PC-9 (cell line): Measurements from ENCODE around the gene SIGLEC15. TPM values are rescaled to one million over a fixed set of nuclear protein-coding genes. Genes with fewer than 3 reads are reported as not detected.

Experiments used
- BruUV-seq: library from RNA; stranded (reverse); fragments of 400-500 nt; replicated peaks from 2 replicates; lab custom pipeline; 2021; lab: Mats Ljungman, UMichigan
- CTCF ChIA-PET: fragments of 300-600 bp; sonication (Branson Sonifier 250); formaldehyde crosslinking; loops from one replicate; lab custom pipeline; 2022; ENCODE audit warnings: antibody characterized with exemption; lab: Charles Lee
- POLR2A ChIA-PET: fragments of 300-600 bp; sonication (Branson Sonifier 250); formaldehyde crosslinking; loops from one replicate; lab custom pipeline; 2022; ENCODE audit warnings: antibody characterized with exemption; ENCODE audit not compliant: unreplicated experiment; lab: Charles Lee
- DNase-seq, 2 experiments: peaks; one replicate each; pipeline versions ENCODE4 v3.0.0 to v3.0.0-alpha.2; 2015 to 2022; ENCODE audit warnings: mixed read lengths in 1 of 2
- H2AFZ ChIP-seq: fragments of 200-600 bp; sonication (generic); 2 replicates; pipeline ENCODE4 v1.8.1; 2017; ENCODE audit warnings: antibody characterized with exemption
- H3F3A ChIP-seq: fragments of 200-600 bp; sonication (generic); 2 replicates; pipeline ENCODE4 v1.8.1; 2017; ENCODE audit warnings: antibody characterized with exemption, mild to moderate bottlenecking, low read depth; ENCODE audit not compliant: insufficient read depth
- H3K27ac ChIP-seq: fragments of 200-600 bp; sonication (generic); 2 replicates; pipeline ENCODE4 v1.6.1; 2016; ENCODE audit warnings: mixed run types
- H3K27me3 ChIP-seq: fragments of 200-600 bp; sonication (generic); 2 replicates; pipeline ENCODE4 v1.6.1; 2016; ENCODE audit warnings: low read depth, mixed run types; ENCODE audit not compliant: insufficient read depth
- H3K36me3 ChIP-seq: fragments of 200-600 bp; sonication (generic); 2 replicates; pipeline ENCODE4 v1.6.1; 2016; ENCODE audit warnings: low read depth, mixed run types
- H3K4me1 ChIP-seq: fragments of 200-600 bp; sonication (generic); replicated peaks from 2 replicates; pipeline ENCODE4 v1.6.1; 2016; ENCODE audit warnings: mixed run types; ENCODE audit not compliant: insufficient read depth
- H3K4me2 ChIP-seq: fragments of 200-600 bp; sonication (generic); 2 replicates; pipeline ENCODE4 v1.6.1; 2017; ENCODE audit warnings: mixed run types
- H3K4me3 ChIP-seq: fragments of 200-600 bp; sonication (generic); 2 replicates; pipeline ENCODE4 v1.6.1; 2016; ENCODE audit warnings: mixed run types
- H3K79me2 ChIP-seq: fragments of 200-600 bp; sonication (generic); 2 replicates; pipeline ENCODE4 v1.6.1; 2017; ENCODE audit warnings: low read depth, mixed run types
- H3K9me2 ChIP-seq: fragments of 200-600 bp; sonication (generic); 2 replicates; pipeline ENCODE4 v1.8.1; 2017; ENCODE audit warnings: mild to moderate bottlenecking; ENCODE audit not compliant: insufficient read depth
- H3K9me3 ChIP-seq: fragments of 200-600 bp; sonication (generic); 2 replicates; pipeline ENCODE4 v1.8.1; 2016; ENCODE audit warnings: low read depth; ENCODE audit not compliant: insufficient read depth
- H4K20me1 ChIP-seq: fragments of 200-600 bp; sonication (generic); 2 replicates; pipeline ENCODE4 v1.8.1; 2017; ENCODE audit not compliant: insufficient read depth
- EZH2 ChIP-seq: fragments of 200-600 bp; sonication (generic); IDR thresholded peaks from 2 replicates; pipeline ENCODE4 v1.8.0; 2017; ENCODE audit warnings: antibody characterized with exemption, low read depth
- intact Hi-C: fragments of 100-400 bp; cut with micrococcal nuclease; formaldehyde crosslinking; loops from one replicate; pipeline ENCODE4 v1.10.0; 2022; ENCODE audit not compliant: unreplicated experiment
- total RNA-seq: library from RNA; stranded (reverse); gene quantifications from 2 replicates; pipeline ENCODE4 v1.2.3, GENCODE V29; 2021
- TF ChIP-seq, protein P1 (sequence below): fragments of 200-600 bp; sonication (generic); conservative IDR thresholded peaks from 2 replicates; pipeline ENCODE4 v1.6.1; 2017; ENCODE audit warnings: mixed run types, antibody characterized with exemption, mild to moderate bottlenecking, moderate library complexity

Gene SIGLEC15
- total RNA-seq, 1 experiment from 2014 or later, result 1.0 TPM

- CTCF ChIA-PET, result no interaction called here
- no peaks in the 10 kb centered on the region for H3K27me3 ChIP-seq
- POLR2A ChIA-PET, result no interaction called here
- no peak overlapping the region for H3K4me2 ChIP-seq
- peaks cover 23% of the 10 kb centered on the region for H3K36me3 ChIP-seq
- no peaks in the 10 kb centered on the region for H3K9me3 ChIP-seq
- no peaks in the 10 kb centered on the region for H4K20me1 ChIP-seq
- no peak overlapping the region for H3K4me3 ChIP-seq
- H3F3A ChIP-seq, result no peaks in the 10 kb centered on the region
- no peak for DNase-seq
- no peaks in the 10 kb centered on the region for H3K79me2 ChIP-seq
- no peaks in the 10 kb centered on the region for H3K4me1 ChIP-seq
- TF ChIP-seq, protein P1, sequence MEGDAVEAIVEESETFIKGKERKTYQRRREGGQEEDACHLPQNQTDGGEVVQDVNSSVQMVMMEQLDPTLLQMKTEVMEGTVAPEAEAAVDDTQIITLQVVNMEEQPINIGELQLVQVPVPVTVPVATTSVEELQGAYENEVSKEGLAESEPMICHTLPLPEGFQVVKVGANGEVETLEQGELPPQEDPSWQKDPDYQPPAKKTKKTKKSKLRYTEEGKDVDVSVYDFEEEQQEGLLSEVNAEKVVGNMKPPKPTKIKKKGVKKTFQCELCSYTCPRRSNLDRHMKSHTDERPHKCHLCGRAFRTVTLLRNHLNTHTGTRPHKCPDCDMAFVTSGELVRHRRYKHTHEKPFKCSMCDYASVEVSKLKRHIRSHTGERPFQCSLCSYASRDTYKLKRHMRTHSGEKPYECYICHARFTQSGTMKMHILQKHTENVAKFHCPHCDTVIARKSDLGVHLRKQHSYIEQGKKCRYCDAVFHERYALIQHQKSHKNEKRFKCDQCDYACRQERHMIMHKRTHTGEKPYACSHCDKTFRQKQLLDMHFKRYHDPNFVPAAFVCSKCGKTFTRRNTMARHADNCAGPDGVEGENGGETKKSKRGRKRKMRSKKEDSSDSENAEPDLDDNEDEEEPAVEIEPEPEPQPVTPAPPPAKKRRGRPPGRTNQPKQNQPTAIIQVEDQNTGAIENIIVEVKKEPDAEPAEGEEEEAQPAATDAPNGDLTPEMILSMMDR, result no peak
- TF ChIP-seq EZH2, result no peak
- H2AFZ ChIP-seq, result no peak overlapping the region
- intact Hi-C loops, result no loop called here
- no peak overlapping the region for H3K27ac ChIP-seq
- no TSS peak for BruUV-seq
- no peaks in the 10 kb centered on the region for H3K9me2 ChIP-seq
Observed at GRCh38 chr18:45856531-45856930, 31.1 kb downstream of the SIGLEC15 start.

GRCh38 chr18:45859334-45859733, 33.9 kb downstream of the SIGLEC15 start:
- BruUV-seq, result no TSS peak
- POLR2A ChIA-PET, result no interaction called here

DNA sequence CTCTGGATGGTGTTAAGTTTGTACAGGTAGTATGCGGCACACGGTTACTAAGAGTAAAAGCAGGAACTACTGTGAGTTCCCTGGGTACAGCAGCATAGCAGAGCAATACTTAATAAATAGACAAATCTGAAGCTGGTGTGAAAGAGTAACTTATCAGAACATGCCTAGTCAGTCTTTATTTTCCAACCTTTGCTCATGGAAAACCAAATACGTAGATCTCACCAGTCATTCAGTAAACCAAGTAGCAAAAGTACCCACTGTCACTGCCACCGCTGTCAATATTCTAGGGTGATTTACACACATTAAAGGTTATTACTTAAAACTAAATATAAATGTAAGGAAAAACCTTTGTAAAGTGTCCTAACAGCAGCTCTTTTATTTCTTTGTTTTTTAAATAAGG, 35.0 kb downstream of the SIGLEC15 start:
- intact Hi-C loops, result no loop called here
- no peaks in the 10 kb centered on the region for H3K4me1 ChIP-seq
- no peaks in the 10 kb centered on the region for H3K9me2 ChIP-seq
- ChIA-PET POLR2A (no interaction called here), CTCF (no interaction called here)
- H3K27me3 ChIP-seq, result no peaks in the 10 kb centered on the region
- no peak overlapping the region for H3K4me2 ChIP-seq
- no peak overlapping the region for H3K4me3 ChIP-seq
- no peak for TF ChIP-seq EZH2
- TF ChIP-seq, protein P1, result no peak
- no peaks in the 10 kb centered on the region for H3K79me2 ChIP-seq
- no peaks in the 10 kb centered on the region for H3K9me3 ChIP-seq
- no TSS peak for BruUV-seq
- H3F3A ChIP-seq, result no peaks in the 10 kb centered on the region
- H3K27ac ChIP-seq, result no peak overlapping the region
- peaks cover 41% of the 10 kb centered on the region for H3K36me3 ChIP-seq
- H2AFZ ChIP-seq, result no peak overlapping the region
- H4K20me1 ChIP-seq, result no peaks in the 10 kb centered on the region
- no peak for DNase-seq

More at GRCh38 chr18:45859334-45859733, 33.9 kb downstream of the SIGLEC15 start:
- H3K4me3 ChIP-seq, result no peak overlapping the region
- no peak overlapping the region for H3K4me2 ChIP-seq
- no peaks in the 10 kb centered on the region for H3F3A ChIP-seq
- H3K4me1 ChIP-seq, result no peaks in the 10 kb centered on the region
- no peak for TF ChIP-seq EZH2
- TF ChIP-seq, protein P1, result no peak
- peaks cover 31% of the 10 kb centered on the region for H3K36me3 ChIP-seq
- H3K79me2 ChIP-seq, result no peaks in the 10 kb centered on the region
- intact Hi-C loops, result no loop called here
- H2AFZ ChIP-seq, result no peak overlapping the region
- no peaks in the 10 kb centered on the region for H3K9me3 ChIP-seq
- H3K27me3 ChIP-seq, result no peaks in the 10 kb centered on the region
- CTCF ChIA-PET, result no interaction called here
- H3K27ac ChIP-seq, result no peak overlapping the region
- no peaks in the 10 kb centered on the region for H3K9me2 ChIP-seq
- DNase-seq, result no peak
- no peaks in the 10 kb centered on the region for H4K20me1 ChIP-seq
